Tibial nerve (tissue), 4 donors: Measurements from ENCODE around the gene HYI.

Source experiments
- EP300 ChIP-seq, 2 donors: sonication (generic); formaldehyde crosslinking; IDR thresholded peaks; one replicate each; pipeline ENCODE4 v1.6.1; 2017; ENCODE audit warnings: antibody characterized with exemption in 2 of 2, mild to moderate bottlenecking in 1 of 2
- TF ChIP-seq, protein P1 (sequence below), 5 experiments: fragments of 200-600 bp in 3 of 5; fragments of 450-650 bp in 2 of 5; sonication (generic) in 3 of 5; IDR thresholded peaks; one replicate each; pipeline ENCODE4 v1.5.1; 2016 to 2019; ENCODE audit warnings: antibody characterized with exemption in 5 of 5, mild to moderate bottlenecking in 3 of 5, moderate library complexity in 2 of 5

DNA sequence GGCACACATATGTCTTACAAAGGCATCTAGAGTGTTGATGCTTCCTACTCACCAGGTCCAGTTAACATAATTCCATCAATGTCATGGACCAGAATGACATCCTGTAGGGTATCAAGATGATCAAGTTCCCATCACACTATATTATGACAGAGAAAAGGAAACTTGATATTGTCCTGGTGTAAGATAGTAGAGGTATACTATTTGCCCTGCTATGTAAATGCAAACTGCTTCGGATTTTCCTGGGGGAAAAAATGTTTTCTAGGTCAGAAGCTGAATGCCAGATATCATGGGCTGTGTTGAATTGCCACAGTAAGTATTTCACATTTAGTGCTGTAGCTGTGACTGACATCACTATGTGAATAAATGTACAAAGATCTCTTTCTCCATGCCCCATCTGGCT, 16.2 kb upstream of the HYI start:
- TF ChIP-seq, protein P1, sequence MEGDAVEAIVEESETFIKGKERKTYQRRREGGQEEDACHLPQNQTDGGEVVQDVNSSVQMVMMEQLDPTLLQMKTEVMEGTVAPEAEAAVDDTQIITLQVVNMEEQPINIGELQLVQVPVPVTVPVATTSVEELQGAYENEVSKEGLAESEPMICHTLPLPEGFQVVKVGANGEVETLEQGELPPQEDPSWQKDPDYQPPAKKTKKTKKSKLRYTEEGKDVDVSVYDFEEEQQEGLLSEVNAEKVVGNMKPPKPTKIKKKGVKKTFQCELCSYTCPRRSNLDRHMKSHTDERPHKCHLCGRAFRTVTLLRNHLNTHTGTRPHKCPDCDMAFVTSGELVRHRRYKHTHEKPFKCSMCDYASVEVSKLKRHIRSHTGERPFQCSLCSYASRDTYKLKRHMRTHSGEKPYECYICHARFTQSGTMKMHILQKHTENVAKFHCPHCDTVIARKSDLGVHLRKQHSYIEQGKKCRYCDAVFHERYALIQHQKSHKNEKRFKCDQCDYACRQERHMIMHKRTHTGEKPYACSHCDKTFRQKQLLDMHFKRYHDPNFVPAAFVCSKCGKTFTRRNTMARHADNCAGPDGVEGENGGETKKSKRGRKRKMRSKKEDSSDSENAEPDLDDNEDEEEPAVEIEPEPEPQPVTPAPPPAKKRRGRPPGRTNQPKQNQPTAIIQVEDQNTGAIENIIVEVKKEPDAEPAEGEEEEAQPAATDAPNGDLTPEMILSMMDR (IDR thresholded peaks at IDR 0.05) = no peak
- TF ChIP-seq EP300 (IDR thresholded peaks at IDR 0.05) = no peak
